ENCODE measurements around the gene ZNF263. TPM values are rescaled to one million over a fixed set of nuclear protein-coding genes. Genes with fewer than 3 reads are reported as not detected.

Gene ZNF263
- total RNA-seq, 1 experiment from 2014 or later: 31.4 TPM

- Histone ChIP-seq H3K9ac (ENCODE audit: low read length) (peak overlapping the region; percentile 58), H3K79me2 (ENCODE audit: insufficient read depth, low read length) (no peaks in the 10 kb centered on the region), H4K20me1 (ENCODE audit: insufficient read depth) (no peaks in the 10 kb centered on the region), H3K27ac (ENCODE audit: low read depth, low read length) (peak overlapping the region; percentile 79), H3K27me3 (ENCODE audit: insufficient read depth, low read length) (no peaks in the 10 kb centered on the region), H3K4me1 (ENCODE audit: control insufficient read depth in 1 of 2, insufficient read depth in 2 of 2, low read length in 2 of 2) (peaks cover 0 to 19% of the 10 kb centered on the region in 2 experiments; a peak in 2 of 4 replicates), H3K36me3 (ENCODE audit: control insufficient read depth in 1 of 2, insufficient read depth in 2 of 2, low read length in 2 of 2) (peaks cover 0 to 6% of the 10 kb centered on the region in 2 experiments; a peak in 1 of 4 replicates), H3K4me2 (ENCODE audit: low read length) (peak overlapping the region; percentile 66), H3K4me3 (replicated peaks in 1 of 2; ENCODE audit: low read depth in 1 of 2, low read length in 2 of 2) (peak overlapping the region; percentile 51 to 60), H2AFZ (ENCODE audit: low read depth, low read length, poor library complexity, severe bottlenecking) (no peak overlapping the region), H3K9me3 (ENCODE audit: control insufficient read depth in 1 of 2, insufficient read depth in 1 of 2, low read depth in 1 of 2, low read length in 2 of 2) (peaks cover 0 to 8% of the 10 kb centered on the region in 2 experiments; a peak in 1 of 4 replicates), H3K9me2 (ENCODE audit: insufficient read depth) (no peaks in the 10 kb centered on the region)
- ATAC-seq (no peak), DNase-seq (ENCODE audit: low read depth, low spot score) (no peak)
- no peak for TF ChIP-seq ZFX (IDR thresholded peaks at IDR 0.05)
- TF ChIP-seq EZH2 (IDR thresholded peaks at IDR 0.05): no peak
- TF ChIP-seq TCF7L2 (IDR thresholded peaks at IDR 0.05; ENCODE audit: borderline replicate concordance, extremely low read depth, insufficient read depth, insufficient read length): no peak
- TF ChIP-seq RAD21 (IDR thresholded peaks at IDR 0.05; ENCODE audit: low read depth): no peak
- TF ChIP-seq EGR1 (IDR thresholded peaks at IDR 0.05; ENCODE audit: low read depth): no peak
- TF ChIP-seq JUND (IDR thresholded peaks at IDR 0.05): no peak
- TF ChIP-seq POLR2A (IDR thresholded peaks at IDR 0.05; ENCODE audit: borderline replicate concordance, extremely low read depth, insufficient read depth, insufficient read length): no peak
- no peak for TF ChIP-seq CTCF (IDR thresholded peaks at IDR 0.05 in 2 of 3, conservative IDR thresholded peaks at IDR 0.05 in 1 of 3; ENCODE audit: borderline replicate concordance in 1 of 3, insufficient read depth in 1 of 3, low read depth in 2 of 3, low read length in 2 of 3)
- TF ChIP-seq MAX (IDR thresholded peaks at IDR 0.05): no peak
- no peak for TF ChIP-seq CBX3 (IDR thresholded peaks at IDR 0.05; ENCODE audit: low read depth)
- TF ChIP-seq YY1 (IDR thresholded peaks at IDR 0.05; ENCODE audit: extremely low read depth, insufficient replicate concordance, low read depth, low read length): no peak
- no peak for TF ChIP-seq SP1 (IDR thresholded peaks at IDR 0.05; ENCODE audit: low read depth)
- TF ChIP-seq ZBTB33 (IDR thresholded peaks at IDR 0.05; ENCODE audit: extremely low read depth, insufficient replicate concordance, low read length): no peak
- no peak for TF ChIP-seq ELF1 (IDR thresholded peaks at IDR 0.05; ENCODE audit: borderline replicate concordance, low read depth)
- TF ChIP-seq SRF (IDR thresholded peaks at IDR 0.05; ENCODE audit: low read depth): no peak
- no peak for TF ChIP-seq FOSL1 (IDR thresholded peaks at IDR 0.05; ENCODE audit: low read depth)
- no peak for TF ChIP-seq ATF3 (IDR thresholded peaks at IDR 0.05)
- TF ChIP-seq ZNF274 (IDR thresholded peaks at IDR 0.05; ENCODE audit: low read depth, low read length): no peak
- no peak for TF ChIP-seq EZH2phosphoT487 (IDR thresholded peaks at IDR 0.05; ENCODE audit: borderline replicate concordance)
- ChIA-PET POLR2A (no interaction called here), CTCF (no interaction called here), RAD21 (ENCODE audit: low non-redundant PET in 1 of 2, low total read pairs in 2 of 2, uncharacterized antibody in 2 of 2, unreplicated experiment in 2 of 2) (no interaction called here)
- intact Hi-C loops (cut with micrococcal nuclease): loop anchor here (10.0 kb wide), 1 partner anchor 89 kb away; no protein-coding TSS in a partner anchor
- BruUV-seq (replicated peaks): TSS peak; percentile 34
Observed at GRCh38 chr16:3306078-3306477, 22.8 kb downstream of the ZNF263 start.
